ENCODE results near the gene PTPRZ1.

GRCh38 chr7:122100021-122100420 lies 227.1 kb downstream of the PTPRZ1 start:
- TF ChIP-seq CTCF (IDR thresholded peaks at IDR 0.05) = no peak
- TF ChIP-seq POLR2A (IDR thresholded peaks at IDR 0.05) = no peak
- no peak for TF ChIP-seq EP300 (IDR thresholded peaks at IDR 0.05)
